Hematopoietic multipotent progenitor cell treated with erythropoietin and hydrocortisone succinate and interleukin-3 and kit ligand, for 15 days (in vitro differentiated cells): ENCODE results near the gene IL12A.

Experiments used
- DNase-seq: peaks from one replicate; pipeline ENCODE4 v3.0.0-alpha.2; 2015; ENCODE audit warnings: low spot score

Gene IL12A

GRCh38 chr3:159988617-159989271, at the start of gene IL12A:
IL12A (plus strand) TSS chr3:159988835.
- DNase-seq = peak; percentile 62

GRCh38 chr3:159941038-159942000, 47.3 kb upstream of the IL12A start:
- no peak for DNase-seq

DNA sequence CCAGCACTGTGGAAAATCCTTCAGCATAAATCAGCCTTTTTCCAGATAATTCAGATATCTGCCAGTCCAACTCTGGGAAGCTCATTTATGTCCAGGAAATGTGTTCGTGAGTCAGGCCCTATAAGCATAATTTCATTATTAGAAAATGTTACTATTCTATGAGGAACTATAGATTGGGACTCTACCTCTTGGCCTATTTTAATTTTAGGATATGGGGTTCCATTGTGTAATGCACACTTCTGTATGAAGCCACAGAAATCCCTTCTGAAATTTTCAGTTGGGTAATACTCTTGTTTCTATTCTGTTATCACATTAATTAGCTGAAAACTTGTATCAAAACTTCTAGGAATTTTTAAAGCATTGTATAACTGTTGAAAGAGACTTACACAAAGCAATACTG, 43.9 kb upstream of the IL12A start:
- no peak for DNase-seq

DNA sequence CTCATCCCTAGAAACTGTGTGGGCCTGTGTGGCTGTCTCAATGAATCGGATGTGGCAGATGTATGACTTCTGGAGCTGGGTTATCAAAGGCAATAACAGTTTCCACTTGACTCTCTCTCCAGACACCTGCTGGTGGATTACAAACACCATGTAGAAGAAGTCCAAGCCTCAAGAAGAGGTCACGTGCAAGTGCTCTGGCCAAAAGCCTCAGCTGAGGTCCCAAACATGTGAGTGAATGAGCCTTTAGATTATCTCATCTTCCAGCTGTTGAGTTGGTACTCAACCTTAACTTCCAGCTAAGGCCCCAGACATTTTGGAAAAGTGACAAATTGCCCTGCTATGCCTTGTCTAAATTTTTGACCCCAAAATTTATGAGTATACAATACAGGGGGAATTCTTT, 42.7 kb upstream of the IL12A start:
- no peak for DNase-seq

- no peak for DNase-seq
Measured at GRCh38 chr3:159947220-159947619, 41.4 kb upstream of the IL12A start.

DNA sequence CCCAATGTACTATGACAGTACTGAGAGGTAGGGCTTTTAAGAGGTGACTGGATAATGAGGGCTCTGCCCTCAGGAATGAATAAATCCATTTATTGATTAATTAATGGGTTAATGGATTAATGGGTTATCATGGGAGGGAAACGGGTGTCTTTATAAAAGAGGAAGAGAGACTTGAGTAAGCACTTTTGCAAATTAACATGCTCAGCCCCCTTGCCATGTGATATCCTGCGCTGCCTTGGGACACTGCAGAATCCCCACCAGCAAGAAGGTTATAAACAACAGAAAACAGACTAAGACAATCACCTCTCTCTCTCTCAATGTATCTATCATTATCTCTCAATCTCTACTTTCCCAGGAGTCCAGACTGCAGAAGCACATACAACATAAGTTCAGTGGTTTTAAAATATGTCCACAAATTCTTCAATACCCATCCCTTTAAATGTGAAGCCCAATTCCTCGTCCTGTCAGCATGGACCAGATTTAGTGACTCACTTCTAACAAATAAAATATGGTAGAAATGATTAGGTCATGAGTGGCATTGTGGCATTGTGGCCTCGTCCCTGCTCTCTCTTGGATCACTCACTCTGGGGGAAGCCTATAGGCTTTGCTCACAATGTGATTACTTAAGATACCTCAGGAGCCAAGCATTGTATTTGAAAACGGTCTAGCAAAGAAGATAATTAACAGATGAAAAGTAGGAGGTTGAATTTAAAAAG, 40.0 kb upstream of the IL12A start:
- no peak for DNase-seq

DNA sequence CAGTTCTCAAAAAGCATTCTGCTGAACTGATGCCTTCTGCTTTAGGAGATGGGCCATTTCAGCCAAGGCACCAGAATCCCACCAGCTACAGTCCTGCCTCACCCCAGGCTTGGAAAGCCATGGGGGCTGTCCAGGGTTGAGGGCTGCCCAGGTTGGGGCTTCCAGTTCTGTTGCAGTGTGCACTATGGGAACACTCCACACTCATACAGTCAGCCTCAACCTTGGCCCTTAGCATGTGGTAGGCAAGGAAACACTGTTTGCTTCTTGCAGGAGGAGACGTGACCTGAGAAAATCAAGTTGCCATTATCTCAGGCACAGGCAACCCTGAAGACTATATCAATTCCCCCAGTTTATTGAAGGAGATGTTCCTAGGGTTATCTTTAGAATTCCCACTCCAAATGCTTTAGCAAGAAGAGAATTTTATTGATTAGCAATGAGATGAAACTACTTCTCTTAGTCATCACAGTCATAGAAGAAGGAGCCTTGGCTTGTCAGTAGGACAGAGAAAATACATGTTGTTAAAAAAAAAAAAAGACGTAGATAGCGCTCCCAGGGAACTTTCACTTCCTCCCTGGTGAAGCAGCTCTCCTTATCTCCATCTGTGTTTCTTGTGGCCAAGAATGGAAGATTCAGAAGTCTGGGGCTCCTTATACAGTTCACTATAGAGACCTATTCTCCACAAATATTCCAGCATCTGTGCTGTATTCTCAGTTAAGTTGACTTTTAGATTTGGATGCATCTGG, 38.3 kb upstream of the IL12A start:
- DNase-seq = no peak

- no peak for DNase-seq
Measured at GRCh38 chr3:159951540-159951939, 37.1 kb upstream of the IL12A start.

- no peak for DNase-seq
Measured at GRCh38 chr3:159953325-159954085, 35.1 kb upstream of the IL12A start.

- no peak for DNase-seq
Measured at GRCh38 chr3:159960188-159961148, 28.2 kb upstream of the IL12A start.

GRCh38 chr3:159964166-159964973, 24.3 kb upstream of the IL12A start:
- no peak for DNase-seq

DNA sequence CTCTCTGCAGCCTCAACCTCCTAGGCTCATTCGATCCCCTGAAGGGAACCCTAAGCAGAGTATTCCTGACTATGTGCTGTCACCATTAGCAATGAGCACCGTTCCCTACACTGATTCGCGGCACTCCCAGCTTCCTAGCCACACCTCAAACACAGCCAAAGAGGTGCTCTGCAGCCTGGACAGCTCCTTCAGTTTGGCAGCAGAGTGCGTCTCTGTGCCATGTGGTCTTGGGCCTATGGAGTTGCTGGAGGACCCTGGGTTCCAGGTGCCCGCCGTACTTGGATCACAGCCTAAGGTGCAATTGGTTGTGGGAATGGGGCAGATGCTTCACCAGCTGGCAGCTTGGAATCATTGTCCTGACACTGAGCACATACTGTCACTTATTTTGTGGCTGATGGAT, 17.3 kb upstream of the IL12A start:
- no peak for DNase-seq

- no peak for DNase-seq
Measured at GRCh38 chr3:159977295-159977694, 11.3 kb upstream of the IL12A start.

- DNase-seq = no peak
Measured at GRCh38 chr3:159978353-159978752, 10.3 kb upstream of the IL12A start.

DNA sequence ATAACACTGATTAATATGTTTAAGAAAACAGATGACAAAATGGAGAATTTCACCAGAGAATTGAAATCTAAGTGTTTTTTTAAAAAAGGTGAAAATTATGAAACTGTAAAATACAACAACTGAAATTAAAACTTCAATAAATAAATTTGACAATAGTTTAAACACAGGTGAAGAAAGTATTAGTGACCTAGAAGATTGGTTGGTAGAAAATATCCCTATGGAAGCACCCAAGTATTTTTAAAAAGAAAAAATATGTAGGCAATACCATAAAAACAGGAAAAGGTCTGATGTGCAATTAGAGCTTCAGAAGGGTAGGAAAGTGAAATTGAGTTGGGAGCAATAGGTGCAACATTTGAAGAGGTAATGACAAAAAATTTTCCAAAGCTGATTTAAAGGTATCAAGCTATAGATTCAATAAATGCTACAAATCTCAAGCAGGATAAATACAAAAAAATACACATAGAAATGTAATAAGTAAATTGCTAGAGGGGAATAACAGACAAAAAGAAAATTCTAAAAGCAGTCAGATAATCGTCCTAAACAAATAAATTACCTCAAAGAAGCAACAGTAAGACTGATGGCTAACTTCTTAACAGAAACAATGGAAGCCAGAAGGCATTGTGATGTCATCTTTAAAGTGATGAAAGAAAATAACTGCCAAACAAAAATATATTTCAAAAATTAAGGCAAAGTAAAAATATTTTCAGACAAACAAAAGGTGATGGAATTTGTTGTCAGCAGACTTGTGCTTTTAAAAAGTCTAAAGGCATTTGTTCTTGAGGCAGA, 9.5 kb upstream of the IL12A start:
- DNase-seq = no peak

DNA sequence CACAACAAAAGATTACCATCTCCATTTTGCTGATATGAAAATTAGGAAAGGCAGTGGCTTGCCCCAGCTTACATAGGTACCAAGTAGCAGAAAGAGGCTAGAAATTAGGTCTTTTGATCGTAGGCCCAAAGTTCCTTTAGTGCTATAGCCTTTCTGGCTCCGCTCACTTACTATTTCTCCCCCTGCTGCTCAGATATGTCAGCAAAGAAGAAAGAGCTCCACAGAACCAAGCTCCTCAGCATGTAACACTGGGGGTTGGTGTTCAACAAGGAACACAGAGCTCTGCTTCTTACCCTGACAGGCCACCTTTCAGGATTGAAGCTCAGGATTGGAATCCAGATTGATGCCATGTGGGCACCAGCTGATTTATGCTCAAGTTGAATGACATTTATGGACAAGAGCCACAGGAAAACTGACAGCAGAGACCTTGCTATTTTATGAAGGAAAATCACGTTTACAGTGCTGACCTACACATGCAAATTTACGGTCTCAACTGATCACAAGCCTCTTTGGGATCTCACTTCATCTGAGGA, 6.1 kb upstream of the IL12A start:
- no peak for DNase-seq

GRCh38 chr3:159987291-159987711, 1.3 kb upstream of the IL12A start:
- DNase-seq = no peak
